Measurements from ENCODE around the gene RPL5.
A peak's percentile ranks its signal among the peaks of the same experiment; 100 is the strongest.

Gene RPL5

DNA sequence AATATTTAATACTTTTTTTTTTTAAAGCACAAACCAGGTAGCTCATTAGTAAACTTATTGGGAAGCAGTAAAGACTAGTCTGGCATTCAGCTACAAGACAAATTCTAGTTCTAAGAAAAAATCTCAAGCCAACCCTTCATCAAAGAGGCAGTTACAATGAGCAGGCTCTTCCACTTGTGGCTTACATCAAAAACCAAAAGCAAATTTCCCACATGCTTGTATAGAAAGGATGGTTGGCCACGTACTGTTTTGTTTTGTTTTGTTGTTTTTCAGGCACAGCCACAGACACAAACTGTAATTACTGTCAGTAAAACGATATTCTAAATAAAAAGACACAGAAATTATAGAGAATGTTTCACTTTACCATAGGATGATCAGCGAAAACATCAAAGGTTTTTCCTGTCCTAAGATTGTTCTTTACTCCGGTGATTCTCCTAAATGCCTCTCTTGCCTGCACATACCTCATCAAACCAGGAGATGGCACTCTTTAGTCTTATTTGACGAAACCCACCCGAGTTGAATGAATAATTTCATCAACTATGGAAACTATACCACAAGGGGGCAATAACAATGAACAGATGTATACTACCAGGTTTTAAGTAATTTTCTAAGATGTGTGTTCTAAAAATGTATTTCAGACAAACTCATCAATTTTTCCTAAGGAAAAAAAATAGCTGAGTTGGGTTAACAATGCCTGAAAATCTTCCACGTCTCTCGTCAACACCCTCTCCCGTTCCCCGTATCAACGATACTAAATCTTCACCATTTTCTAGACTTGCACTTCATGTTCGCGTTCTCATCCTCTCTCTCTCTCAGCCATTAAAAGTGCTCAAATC is 26.9 kb downstream of the RPL5 start:
- peak; percentile 93 for DNase-seq

DNA sequence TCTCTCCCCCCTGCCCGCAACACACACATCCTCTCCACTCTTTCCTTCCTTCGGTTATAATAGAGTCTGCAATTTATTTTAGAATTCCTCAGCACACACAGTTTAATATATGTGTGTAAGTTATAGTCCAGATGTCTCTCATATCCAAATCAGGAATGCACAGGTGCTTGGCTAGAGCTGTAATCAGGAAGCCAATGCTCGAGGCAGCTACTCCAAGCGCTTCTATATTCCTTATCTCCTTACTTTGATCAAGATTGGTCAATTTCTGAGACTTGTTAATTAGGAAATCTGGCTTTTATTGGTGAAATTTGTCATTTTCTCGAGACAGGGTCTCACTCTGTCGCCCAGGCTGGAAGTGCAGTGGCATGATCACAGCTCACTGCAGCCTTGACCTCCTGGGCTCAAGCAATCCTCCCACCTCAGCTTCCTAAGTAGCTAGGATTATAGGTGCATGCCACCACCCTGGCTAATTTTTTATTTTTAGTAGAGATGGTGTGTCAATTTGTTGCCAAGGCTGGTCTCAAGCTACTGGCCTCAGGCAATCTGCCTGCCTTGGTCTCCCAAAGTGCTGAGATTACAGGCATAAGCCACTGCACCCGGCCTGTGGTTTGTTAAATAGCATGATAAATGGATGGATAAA is 27.7 kb downstream of the RPL5 start:
- DNase-seq: no peak

DNA sequence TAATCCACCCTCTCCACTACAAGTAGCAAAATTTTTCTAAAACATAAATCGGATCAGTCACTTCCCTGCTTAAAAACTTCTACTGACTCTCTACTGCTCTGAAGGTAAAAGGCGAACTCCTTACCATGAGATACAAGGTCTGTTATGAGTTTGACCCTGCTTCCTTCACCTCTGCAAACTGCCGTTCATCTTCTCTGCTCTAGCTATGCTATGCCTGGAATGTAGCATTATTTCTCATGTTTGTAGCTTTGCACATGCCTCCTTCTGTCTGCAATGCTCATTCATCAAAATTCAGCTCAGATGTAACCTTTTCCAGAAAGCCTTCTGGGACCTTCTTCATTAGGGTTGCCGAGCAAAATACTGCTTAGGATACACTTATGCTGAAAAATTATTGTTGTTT is 30.8 kb downstream of the RPL5 start:
- no peak for DNase-seq

DNA sequence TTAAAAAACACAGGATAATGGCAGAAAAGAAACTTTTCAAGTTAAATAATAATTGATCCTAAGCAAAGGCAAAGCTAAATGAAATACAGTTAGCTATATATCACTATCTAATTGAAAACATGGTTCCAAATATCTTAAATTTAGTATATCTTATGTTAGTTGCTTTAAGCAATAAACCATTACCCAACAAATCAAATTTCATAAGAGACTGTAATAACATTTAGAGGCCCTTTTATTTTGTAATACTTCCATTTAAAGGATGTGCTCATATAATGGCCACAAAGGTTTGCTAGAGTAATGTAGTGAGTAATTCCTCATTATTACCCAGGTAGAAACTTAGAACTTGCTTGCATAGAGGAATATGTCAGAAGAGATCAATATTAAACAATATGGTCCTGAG is 32.3 kb downstream of the RPL5 start:
- no peak for DNase-seq

DNA sequence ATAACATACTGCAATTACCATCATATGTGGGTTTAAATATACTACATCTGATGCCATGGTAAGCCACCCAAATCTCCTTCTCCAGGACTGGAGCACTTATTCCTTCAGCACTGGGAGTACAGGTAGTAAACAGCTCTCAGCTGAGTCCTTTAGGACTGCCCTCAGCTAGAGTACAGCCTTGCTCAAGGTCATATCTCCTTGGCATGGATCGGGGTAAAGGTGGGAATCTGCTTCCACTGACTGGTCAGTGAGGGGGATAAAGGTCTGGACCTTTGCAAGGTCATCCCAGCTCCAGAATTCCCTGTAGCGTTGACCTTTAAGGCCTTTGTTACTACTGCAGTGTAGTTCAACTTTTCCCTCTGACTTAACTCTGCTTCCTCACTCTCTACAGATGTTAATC is 38.8 kb downstream of the RPL5 start:
- DNase-seq: no peak

DNA sequence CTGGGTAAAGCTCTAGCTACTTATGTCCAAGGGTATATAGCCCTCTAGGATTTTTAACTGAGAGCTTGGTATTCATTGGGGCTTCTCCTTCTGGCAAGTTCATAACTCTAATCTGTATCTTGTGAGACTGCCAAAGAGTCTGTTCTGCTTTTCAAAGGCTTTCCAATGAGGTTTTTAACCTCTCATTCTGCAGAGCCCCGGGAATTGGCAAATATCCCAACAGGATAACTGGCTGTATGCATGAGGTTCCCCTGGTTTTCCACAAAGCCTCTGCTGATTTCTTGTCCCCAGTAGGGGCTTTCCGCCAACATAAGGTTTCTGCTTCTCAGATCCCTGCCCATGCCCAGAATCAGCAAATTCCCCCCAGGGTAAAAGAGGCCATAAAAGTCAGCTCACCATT is 40.9 kb downstream of the RPL5 start:
- no peak for DNase-seq

DNA sequence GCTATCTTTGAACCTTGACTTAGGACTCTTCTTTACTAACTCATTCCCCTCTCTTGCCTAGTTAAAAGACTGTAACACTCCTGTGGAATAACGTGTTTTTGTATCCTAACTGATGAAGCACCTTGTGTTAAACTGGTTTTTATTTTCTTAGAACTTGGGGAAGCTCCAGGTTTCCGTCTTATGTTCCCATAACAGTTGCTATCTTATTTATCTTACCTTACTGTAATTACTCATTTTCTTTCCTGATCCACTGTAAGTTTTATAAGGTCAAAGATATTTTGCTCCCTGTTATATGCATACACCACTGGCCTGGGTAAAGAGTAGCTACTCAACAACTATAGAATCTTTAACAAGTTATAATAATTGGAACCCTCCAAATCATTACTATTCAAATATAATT is 43.1 kb downstream of the RPL5 start:
- no peak for DNase-seq

DNA sequence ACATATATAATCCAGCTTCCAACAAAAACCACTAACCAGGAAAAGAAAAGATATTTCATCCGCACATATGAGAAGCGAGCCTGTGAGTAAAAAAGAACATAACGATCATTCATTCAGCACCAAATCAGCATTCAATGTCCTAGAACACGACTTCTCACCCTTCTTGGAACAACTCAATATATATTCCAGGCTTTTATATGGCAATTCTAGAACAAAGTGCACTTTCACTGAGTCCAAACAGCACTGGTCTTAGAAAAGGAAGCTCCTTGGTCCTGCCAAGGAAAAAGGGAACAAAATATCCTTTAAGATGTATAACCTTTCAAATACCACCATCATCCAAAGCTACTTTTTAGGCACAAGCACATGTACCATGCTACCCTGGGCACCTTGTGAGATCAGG is 44.5 kb downstream of the RPL5 start:
- no peak for DNase-seq

DNA sequence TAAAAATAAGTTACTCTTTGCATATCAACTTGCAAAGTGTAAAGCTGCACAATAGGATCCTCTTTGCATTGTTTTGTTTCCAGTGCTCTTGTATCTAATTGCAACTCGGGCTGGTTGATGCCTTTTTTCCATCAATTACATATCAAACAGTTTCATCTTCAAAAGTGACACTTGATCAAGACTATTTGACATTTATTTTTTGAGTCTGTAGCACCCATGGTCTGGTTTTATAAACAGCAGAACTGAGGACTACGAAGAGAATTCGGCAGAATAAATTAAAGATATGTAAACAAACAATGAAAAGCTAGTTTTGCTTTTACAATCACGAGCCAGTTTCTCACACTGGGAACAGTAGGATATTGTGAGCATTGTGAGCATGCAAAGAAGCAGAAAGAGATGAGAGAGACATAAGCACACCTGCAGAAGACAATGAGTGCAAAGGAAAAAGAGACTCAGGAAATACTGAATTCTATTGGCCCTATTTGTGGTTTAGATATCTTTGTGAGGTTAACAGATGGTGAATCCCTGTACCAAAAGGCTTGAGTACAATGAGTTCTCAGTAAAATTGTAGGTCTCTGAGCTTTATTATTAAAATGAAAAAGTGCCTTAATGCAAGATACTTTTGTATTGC is 45.4 kb downstream of the RPL5 start:
- DNase-seq: no peak

DNA sequence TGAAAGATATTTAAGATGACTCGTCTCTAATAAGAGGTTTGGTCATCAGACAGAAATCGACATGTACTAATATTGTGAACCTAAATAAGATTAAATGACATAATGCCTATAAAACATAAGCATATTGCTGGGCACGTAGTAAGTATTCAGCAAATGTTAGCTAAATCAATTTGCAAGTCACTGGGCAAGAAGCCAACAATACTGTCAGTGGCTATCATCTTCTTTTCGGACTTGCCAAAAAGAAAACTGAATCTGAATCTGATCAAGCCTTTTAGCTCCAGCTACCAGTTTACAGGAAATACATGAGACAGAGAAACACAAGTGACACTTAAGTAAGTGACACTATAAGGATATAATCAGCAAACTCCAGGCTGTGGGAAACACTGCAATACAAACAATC is 46.0 kb downstream of the RPL5 start:
- peak; percentile 59 for DNase-seq

DNA sequence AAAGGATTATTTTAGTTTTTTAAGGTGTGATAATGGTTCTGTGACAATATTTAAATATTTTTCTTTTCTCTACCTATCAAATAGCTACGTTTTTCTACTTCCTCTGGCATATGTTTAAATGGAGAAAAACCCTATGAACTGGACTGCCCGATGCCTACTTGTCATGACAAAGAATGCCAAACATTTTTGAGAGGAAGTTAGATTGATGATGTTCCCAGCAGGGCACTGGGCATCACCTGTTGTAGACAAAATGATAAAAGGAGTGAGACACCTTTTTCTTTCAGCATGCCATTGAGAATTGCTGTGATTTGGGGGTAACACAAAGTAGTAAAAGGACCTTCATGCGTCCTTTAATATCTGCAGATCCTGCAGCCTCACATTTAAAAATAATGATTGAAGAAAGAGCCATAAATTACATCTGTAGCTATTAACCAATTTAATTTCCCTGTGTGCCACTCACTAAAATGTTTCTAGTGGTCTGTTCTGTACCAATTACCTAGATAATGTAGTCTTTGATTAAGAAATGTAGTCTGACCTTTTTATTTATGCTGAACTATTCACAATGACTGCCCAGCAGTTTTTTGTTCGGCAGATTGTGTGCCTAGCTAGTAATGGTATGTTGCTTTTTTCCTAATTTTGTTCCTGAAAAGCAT is 47.6 kb downstream of the RPL5 start:
- no peak for DNase-seq

DNA sequence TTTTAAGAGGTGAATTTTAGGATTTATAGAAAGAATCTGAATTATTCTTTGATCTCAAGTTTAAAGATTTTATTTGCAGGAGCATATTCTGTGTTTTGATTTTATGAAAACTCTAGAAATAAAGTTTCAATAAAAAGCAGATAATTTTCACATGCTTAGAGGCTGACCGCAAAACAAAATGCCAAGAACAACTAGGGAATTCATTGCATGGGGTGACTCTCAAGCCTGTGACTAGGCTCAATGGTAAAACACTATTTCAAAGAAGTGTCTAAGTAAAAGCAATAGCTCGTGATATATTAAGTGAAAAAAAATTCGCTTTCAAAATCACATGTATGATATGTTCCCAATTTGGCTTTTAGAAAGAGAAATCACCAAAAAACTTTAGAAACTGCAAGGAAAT is 49.6 kb downstream of the RPL5 start:
- DNase-seq: no peak

DNA sequence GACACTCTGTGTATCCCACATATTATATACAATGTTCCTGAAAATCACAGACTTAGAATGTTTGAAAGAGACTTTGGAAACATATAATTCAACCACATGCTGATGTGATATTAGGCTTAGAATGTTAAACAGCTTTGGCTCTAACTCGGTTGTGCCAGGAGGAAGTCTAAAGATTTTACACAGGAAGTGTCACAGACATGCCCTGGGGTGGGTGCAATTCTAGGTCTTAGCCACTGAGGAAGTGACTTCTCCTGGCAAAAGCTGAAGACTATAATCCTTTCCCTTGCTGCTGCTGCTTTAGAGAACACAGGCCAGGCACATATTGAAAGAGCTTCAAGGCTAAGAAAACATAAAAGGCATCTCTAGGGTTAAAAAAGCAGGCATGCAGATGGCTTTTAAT is 51.0 kb downstream of the RPL5 start:
- peak; percentile 17 for DNase-seq

DNA sequence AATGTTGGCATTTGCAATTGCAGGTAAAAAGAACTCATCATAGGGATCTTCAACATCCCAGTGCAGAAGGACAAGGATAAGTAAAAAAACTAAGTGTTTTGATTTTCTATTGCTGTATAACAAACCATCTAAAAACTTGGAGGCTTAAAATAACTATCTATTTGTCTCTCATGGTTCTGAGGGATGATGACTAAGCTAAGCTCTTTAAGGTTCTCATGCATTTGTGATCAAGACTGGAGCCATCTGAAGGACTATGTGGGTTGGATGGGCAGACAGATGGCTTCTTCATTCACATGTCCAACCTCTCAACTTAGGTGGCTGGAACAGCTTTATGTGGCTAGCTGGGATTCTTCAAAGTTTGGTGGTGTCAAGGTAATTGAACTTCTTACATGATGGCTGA is 51.5 kb downstream of the RPL5 start:
- no peak for DNase-seq

DNA sequence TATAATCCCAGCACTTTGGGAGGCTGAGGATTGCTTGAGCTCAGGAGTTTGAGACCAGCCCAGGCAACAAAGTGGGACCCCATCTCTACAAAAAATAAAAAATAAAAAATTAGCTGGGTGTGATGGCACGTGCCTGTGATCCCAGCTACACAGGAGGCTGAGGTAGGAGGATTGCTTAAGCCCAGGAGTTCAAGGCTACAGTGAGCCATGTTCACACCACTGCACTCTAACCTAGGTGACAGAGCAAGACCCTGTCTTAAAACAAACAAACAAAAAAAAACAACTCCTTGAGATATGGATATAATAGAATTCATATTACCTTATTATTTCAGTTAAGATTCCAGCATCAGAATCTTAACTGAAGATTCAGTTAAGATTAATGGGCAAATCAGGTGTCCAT is 52.4 kb downstream of the RPL5 start:
- no peak for DNase-seq

DNA sequence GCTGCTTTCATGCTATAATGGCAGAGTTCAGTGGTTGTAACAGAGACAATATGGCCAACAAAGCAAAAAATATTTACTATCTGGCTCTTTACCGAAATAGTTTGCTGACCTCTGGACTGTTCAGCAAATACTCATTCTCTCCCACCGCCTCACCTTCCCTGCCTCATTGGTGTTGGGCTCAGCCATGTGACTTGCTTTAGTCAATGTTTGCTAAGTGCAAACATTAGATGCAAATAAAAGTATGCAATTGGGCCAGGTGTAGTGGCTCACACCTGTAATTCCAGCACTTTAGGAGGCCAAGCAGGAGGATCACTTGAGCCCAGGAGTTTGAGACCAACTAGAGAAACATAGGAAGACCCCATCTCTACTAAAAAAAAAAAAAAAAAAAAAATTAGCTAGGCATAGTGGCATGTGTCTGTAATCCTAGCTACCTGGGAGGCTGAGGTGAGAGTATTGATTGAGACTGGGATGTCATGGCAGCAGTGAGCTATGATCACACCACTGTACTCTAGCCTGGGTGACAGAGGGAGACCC is 55.1 kb downstream of the RPL5 start:
- DNase-seq: no peak

DNA sequence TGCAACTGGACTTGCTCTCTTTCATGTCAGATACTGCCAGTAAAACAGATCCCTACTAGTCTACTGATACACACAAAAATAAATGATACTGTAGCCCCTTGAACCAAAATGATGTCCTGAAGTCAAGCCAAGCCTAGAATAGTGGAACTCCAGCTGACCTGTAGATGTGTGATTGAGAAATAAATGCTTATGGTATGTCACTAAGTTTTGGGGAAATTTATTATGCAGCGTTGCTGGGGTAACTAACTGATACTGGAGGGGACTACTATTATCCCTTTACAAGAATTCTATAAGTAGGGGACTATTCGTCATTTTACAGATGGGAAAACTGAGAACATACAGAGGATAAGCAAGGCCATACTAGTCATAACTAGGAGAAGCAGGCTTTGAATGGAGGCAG is 55.6 kb downstream of the RPL5 start:
- DNase-seq: no peak

All from OCI-M1 (cell line).